Prostate gland (tissue), 2 donors: Measurements from ENCODE around the gene COL5A1. TPM values are rescaled to one million over a fixed set of nuclear protein-coding genes. Genes with fewer than 3 reads are reported as not detected.
A peak's percentile ranks its signal among the peaks of the same experiment; 100 is the strongest.

ENCODE experiments used
- DNase-seq: peaks from one replicate; pipeline ENCODE4 v3.0.0-alpha.2; 2019; ENCODE audit warnings: low spot score
- H3K27ac ChIP-seq, 2 donors: fragments of 200-600 bp; sonication (generic); 2 replicates each; pipeline ENCODE4 v1.5.1; 2017 to 2019
- H3K27me3 ChIP-seq: fragments of 200-600 bp; sonication (generic); replicated peaks from 2 replicates; pipeline ENCODE4 v1.5.1; 2019; ENCODE audit not compliant: insufficient read depth
- H3K36me3 ChIP-seq, 2 donors: fragments of 200-600 bp; sonication (generic); 1 replicate in 1 of 2; 2 replicates in 1 of 2; pipeline versions ENCODE4 v1.5.1 to v1.8.1; 2017 to 2019
- H3K4me1 ChIP-seq: fragments of 200-600 bp; sonication (generic); replicated peaks from 2 replicates; pipeline ENCODE4 v1.5.1; 2019
- H3K4me3 ChIP-seq, 2 donors: fragments of 200-600 bp; sonication (generic); 2 replicates each; pipeline ENCODE4 v1.5.1; 2017 to 2019
- H3K9me3 ChIP-seq: fragments of 200-600 bp; sonication (generic); 2 replicates; pipeline ENCODE4 v1.5.1; 2017
- POLR2A ChIP-seq: fragments of 450-650 bp; IDR thresholded peaks from one replicate; pipeline ENCODE4 v1.6.1; 2016; ENCODE audit warnings: antibody characterized with exemption, mild to moderate bottlenecking
- POLR2AphosphoS5 ChIP-seq: sonication (generic); formaldehyde crosslinking; IDR thresholded peaks from one replicate; pipeline ENCODE4 v1.6.1; 2017; ENCODE audit warnings: antibody characterized with exemption
- WGBS: methylation state at CpG from one replicate; pipeline ENCODE4 v1.1.5; 2018; 5-methylcytosine and 5-hydroxymethylcytosine counted together
- intact Hi-C: fragments of 100-400 bp; cut with DNase I; formaldehyde crosslinking; loops from one replicate; pipeline ENCODE4 v1.14.2; 2022
- total RNA-seq, 2 donors: library from RNA; depleted of rRNA; stranded (reverse); fragments of >200 nt; gene quantifications; one replicate each; pipeline ENCODE4 v1.1.0, GENCODE V29; 2016
- TF ChIP-seq, protein P1 (sequence below), 4 experiments: fragments of 200-600 bp in 2 of 4; fragments of 450-650 bp in 2 of 4; sonication (generic) in 2 of 4; IDR thresholded peaks; 1 replicate in 3 of 4; 2 replicates in 1 of 4; pipeline ENCODE4 v1.5.1; 2016 to 2019; ENCODE audit warnings: antibody characterized with exemption in 4 of 4, mild to moderate bottlenecking in 2 of 4, moderate library complexity in 2 of 4

Gene COL5A1
- total RNA-seq, 2 donors from 2014 or later = 16.9 to 36.0 TPM

DNA sequence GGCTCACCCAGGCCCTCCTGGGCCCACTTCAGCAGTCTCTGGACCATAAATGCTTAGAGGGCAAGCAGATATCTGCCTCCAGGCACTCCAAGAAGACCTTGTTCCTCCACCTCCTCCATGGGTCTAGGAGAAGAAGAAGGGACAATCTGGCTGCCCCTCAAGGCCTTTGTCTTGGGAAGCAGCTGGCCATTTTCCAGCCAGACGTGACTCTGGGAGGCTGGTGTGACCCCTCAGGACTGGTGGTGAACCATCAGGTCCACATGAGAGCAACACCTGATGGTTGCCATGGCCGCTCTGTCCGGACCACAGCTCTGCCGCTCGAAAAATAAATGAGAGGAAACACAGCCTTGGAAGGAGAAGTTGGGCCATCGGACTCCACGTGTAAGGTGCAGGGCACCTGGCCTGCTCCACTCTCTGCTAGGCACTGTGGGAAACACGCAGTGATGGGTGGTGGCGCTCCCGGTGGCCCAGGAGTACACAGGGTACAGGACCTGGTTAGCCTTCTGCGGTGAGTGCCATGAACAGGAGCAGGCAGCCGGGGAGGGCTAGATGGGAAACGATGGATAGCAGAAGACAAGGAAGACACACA is 3.0 kb upstream of the COL5A1 start:
- TF ChIP-seq POLR2AphosphoS5 (no peak), POLR2A (no peak)
- TF ChIP-seq, protein P1, sequence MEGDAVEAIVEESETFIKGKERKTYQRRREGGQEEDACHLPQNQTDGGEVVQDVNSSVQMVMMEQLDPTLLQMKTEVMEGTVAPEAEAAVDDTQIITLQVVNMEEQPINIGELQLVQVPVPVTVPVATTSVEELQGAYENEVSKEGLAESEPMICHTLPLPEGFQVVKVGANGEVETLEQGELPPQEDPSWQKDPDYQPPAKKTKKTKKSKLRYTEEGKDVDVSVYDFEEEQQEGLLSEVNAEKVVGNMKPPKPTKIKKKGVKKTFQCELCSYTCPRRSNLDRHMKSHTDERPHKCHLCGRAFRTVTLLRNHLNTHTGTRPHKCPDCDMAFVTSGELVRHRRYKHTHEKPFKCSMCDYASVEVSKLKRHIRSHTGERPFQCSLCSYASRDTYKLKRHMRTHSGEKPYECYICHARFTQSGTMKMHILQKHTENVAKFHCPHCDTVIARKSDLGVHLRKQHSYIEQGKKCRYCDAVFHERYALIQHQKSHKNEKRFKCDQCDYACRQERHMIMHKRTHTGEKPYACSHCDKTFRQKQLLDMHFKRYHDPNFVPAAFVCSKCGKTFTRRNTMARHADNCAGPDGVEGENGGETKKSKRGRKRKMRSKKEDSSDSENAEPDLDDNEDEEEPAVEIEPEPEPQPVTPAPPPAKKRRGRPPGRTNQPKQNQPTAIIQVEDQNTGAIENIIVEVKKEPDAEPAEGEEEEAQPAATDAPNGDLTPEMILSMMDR (IDR thresholded peaks at IDR 0.05) = no peak
- intact Hi-C loops = no loop called here
- WGBS = 92% methylated on average over 13 of the region's 13 CpGs

DNA sequence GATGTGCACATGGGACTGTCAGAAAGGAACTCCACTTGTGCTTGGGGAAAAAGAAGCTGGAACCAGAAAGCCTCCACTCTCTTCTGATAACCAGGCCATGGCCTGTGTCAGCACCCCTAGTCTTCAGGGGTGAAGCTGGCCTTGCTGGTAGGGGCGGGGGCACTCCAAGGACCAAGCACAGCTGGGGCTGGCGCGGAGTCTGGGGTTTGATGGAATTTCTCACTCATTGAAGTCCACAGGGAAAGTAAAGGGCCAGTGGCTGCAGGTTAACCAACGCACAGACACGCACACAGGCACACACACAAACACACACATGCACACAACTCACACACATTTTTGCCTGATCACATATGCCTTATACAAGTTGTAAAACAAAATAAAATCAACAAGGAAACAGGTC is 1.6 kb upstream of the COL5A1 start:
- no peak for DNase-seq
- TF ChIP-seq, protein P1 (IDR thresholded peaks at IDR 0.05) = no peak
- no peak for TF ChIP-seq POLR2AphosphoS5
- no peak for TF ChIP-seq POLR2A
- Histone ChIP-seq H3K27me3 (no peaks in the 10 kb centered on the region), H3K4me3 (no peak overlapping the region), H3K4me1 (peaks cover 9% of the 10 kb centered on the region), H3K27ac (no peak overlapping the region), H3K36me3 (no peaks in the 10 kb centered on the region), H3K9me3 (no peaks in the 10 kb centered on the region)
- intact Hi-C loops = loop anchor here (5.0 to 10.0 kb wide), 4 partner anchors 65 to 468 kb away; no protein-coding TSS in a partner anchor
- WGBS = 96% methylated on average over 5 of the region's 5 CpGs

More for the DNA sequence above, 3.0 kb upstream of the COL5A1 start:
- Histone ChIP-seq H3K36me3 (no peaks in the 10 kb centered on the region), H3K27ac (no peak overlapping the region), H3K4me1 (peaks cover 9% of the 10 kb centered on the region), H3K27me3 (no peaks in the 10 kb centered on the region), H3K9me3 (no peaks in the 10 kb centered on the region), H3K4me3 (no peak overlapping the region)
- no peak for DNase-seq

DNA sequence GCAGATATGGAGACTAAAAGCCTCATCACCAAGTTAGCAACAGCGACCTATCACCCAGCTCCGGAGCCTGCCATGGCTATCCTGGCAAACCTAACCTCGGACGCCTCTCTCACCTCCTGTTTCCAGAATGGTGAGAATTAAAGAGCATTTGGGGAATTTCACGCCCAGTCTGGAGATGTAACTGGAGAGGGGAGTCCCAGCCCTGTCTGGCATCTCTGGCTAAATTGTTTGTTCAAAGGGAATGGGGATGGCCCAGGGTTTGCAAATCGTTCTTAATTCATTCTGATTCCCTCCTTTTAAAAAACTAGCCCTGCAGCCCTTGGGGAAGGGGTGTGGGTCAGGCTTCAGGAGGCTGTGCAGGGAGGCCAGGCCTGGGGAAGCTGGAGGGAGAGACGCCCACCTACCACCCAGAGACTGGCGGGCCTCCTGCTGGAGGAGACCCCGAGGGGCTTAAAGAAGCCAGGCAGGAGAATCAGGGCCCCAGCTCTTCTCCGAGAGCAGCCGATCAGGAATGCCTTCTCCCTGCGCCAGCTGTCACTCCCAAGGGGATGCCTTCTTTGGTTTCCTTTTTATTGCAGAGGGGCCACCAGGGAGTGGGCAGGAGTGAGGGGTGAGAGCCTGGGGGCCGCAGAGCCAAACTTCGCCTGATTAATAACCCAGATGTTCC is 964 bp upstream of the COL5A1 start:
- Histone ChIP-seq H3K36me3 (no peaks in the 10 kb centered on the region), H3K4me1 (peaks cover 9% of the 10 kb centered on the region), H3K27me3 (no peaks in the 10 kb centered on the region), H3K4me3 (peak overlapping the region; percentile 53 to 56), H3K9me3 (no peaks in the 10 kb centered on the region), H3K27ac (peak overlapping the region; percentile 80)
- TF ChIP-seq POLR2AphosphoS5 = no peak
- TF ChIP-seq POLR2A = no peak
- TF ChIP-seq, protein P1 (IDR thresholded peaks at IDR 0.05) = no peak
- 36% methylated on average over 14 of the region's 14 CpGs for WGBS
- DNase-seq = no peak
- intact Hi-C loops = loop anchor here (5.0 to 10.0 kb wide), 4 partner anchors 64 to 468 kb away; no protein-coding TSS in a partner anchor

DNA sequence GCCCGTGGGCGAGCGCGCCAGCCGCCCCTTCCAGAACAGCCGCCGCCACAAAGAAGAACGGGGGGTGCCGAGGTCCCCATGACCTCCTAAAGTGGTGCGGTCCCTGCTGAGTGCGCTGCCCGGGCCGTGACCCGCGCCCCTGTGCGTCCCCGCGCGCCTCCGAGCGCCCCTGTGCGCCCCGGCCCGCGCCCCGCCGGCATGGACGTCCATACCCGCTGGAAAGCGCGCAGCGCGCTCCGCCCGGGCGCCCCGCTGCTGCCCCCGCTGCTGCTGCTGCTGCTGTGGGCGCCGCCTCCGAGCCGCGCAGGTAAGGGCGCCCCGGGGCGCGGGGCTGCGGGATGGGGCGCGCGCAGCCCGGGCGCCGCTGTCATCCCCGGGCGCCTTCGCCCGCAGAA is 384 bp downstream of the COL5A1 start:
- TF ChIP-seq POLR2AphosphoS5 (no peak), POLR2A (no peak)
- TF ChIP-seq, protein P1 (IDR thresholded peaks at IDR 0.05) = no peak
- Histone ChIP-seq H3K4me3 (peak overlapping the region; percentile 53 to 56), H3K27me3 (no peaks in the 10 kb centered on the region), H3K4me1 (peaks cover 9% of the 10 kb centered on the region), H3K9me3 (no peaks in the 10 kb centered on the region), H3K36me3 (no peaks in the 10 kb centered on the region), H3K27ac (peak overlapping the region; percentile 80)
- intact Hi-C loops = loop anchor here (5.0 to 10.0 kb wide), 4 partner anchors 63 to 470 kb away; no protein-coding TSS in a partner anchor
- WGBS = under 1% methylated on average over 16 of the region's 58 CpGs
- no peak for DNase-seq
